Measurements from ENCODE around the gene SOX1. TPM values are rescaled to one million over a fixed set of nuclear protein-coding genes. Genes with fewer than 3 reads are reported as not detected.

Gene SOX1
- total RNA-seq, 3 donors from 2014 or later = 0.19 TPM; not detected in 2

DNA sequence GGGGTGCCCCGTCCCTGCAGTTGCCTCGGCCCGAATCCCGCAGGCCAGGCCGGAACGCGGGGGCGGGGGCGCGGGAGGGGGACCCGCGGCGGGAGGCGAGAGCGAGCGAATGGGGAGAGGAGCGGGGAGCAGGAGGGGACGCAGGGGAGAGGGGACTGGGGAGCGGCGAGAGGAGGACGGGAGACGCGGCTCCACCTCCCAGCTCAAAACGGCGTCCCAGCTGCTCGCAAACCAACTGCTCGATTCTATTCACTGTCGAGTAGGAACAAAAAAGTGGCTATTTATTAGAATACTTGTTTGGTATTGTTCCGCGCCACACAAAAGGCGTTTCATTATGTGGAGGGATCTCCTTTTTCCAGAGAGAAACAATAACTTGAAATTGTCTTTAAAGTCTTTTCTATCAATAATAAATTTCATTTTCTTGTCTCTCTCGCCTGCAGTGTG, 10.6 kb upstream of the SOX1 start:
- no peak for ATAC-seq
- H3K9me3 ChIP-seq = no peaks in the 10 kb centered on the region
- no peak overlapping the region for H3K4me3 ChIP-seq
- TF ChIP-seq, protein P1, sequence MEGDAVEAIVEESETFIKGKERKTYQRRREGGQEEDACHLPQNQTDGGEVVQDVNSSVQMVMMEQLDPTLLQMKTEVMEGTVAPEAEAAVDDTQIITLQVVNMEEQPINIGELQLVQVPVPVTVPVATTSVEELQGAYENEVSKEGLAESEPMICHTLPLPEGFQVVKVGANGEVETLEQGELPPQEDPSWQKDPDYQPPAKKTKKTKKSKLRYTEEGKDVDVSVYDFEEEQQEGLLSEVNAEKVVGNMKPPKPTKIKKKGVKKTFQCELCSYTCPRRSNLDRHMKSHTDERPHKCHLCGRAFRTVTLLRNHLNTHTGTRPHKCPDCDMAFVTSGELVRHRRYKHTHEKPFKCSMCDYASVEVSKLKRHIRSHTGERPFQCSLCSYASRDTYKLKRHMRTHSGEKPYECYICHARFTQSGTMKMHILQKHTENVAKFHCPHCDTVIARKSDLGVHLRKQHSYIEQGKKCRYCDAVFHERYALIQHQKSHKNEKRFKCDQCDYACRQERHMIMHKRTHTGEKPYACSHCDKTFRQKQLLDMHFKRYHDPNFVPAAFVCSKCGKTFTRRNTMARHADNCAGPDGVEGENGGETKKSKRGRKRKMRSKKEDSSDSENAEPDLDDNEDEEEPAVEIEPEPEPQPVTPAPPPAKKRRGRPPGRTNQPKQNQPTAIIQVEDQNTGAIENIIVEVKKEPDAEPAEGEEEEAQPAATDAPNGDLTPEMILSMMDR (IDR thresholded peaks at IDR 0.05) = no peak
- no peaks in the 10 kb centered on the region for H3K36me3 ChIP-seq (ENCODE audit: low read depth)
- intact Hi-C loops (cut with DNase I, micrococcal nuclease) = no loop called here
- DNase-seq = no peak
- H3K4me1 ChIP-seq (ENCODE audit: low read depth) = no peaks in the 10 kb centered on the region

GRCh38 chr13:112056739-112057438, 10.1 kb upstream of the SOX1 start:
- Histone ChIP-seq H3K4me3 (no peak overlapping the region), H3K4me1 (ENCODE audit: low read depth) (no peaks in the 10 kb centered on the region)

GRCh38 chr13:112057439-112057735, 9.6 kb upstream of the SOX1 start:
- Histone ChIP-seq H3K9me3 (no peaks in the 10 kb centered on the region), H3K36me3 (ENCODE audit: low read depth) (no peaks in the 10 kb centered on the region), H3K4me3 (no peak overlapping the region), H3K4me1 (ENCODE audit: low read depth) (no peaks in the 10 kb centered on the region)
- intact Hi-C loops (cut with DNase I, micrococcal nuclease) = no loop called here
- DNase-seq (no peak), ATAC-seq (no peak)
- TF ChIP-seq, protein P1 (IDR thresholded peaks at IDR 0.05) = no peak

More at GRCh38 chr13:112056739-112057438, 10.1 kb upstream of the SOX1 start:
- intact Hi-C loops (cut with DNase I, micrococcal nuclease) = no loop called here
- DNase-seq = no peak
- ATAC-seq = no peak
- TF ChIP-seq, protein P1 (IDR thresholded peaks at IDR 0.05) = no peak
- no peaks in the 10 kb centered on the region for H3K36me3 ChIP-seq (ENCODE audit: low read depth)
- no peaks in the 10 kb centered on the region for H3K9me3 ChIP-seq

GRCh38 chr13:112057736-112058518, 9.0 kb upstream of the SOX1 start:
- Histone ChIP-seq H3K4me3 (no peak overlapping the region), H3K9me3 (no peaks in the 10 kb centered on the region), H3K36me3 (ENCODE audit: low read depth) (no peaks in the 10 kb centered on the region), H3K4me1 (ENCODE audit: low read depth) (no peaks in the 10 kb centered on the region)
- ATAC-seq = no peak
- intact Hi-C loops (cut with DNase I, micrococcal nuclease) = no loop called here
- TF ChIP-seq, protein P1 (IDR thresholded peaks at IDR 0.05) = no peak
- DNase-seq = no peak

- Histone ChIP-seq H3K36me3 (ENCODE audit: low read depth) (no peaks in the 10 kb centered on the region), H3K9me3 (no peaks in the 10 kb centered on the region), H3K4me1 (ENCODE audit: low read depth) (no peaks in the 10 kb centered on the region), H3K4me3 (no peak overlapping the region)
- DNase-seq (no peak), ATAC-seq (no peak)
- intact Hi-C loops (cut with DNase I, micrococcal nuclease) = no loop called here
- TF ChIP-seq, protein P1 (IDR thresholded peaks at IDR 0.05) = no peak
Observed at GRCh38 chr13:112058519-112058873, 8.5 kb upstream of the SOX1 start.

All from mucosa of descending colon (tissue), 3 donors.